OCI-LY3 (cell line): ENCODE data around the gene PPP1R17.

ENCODE experiments used
- H2AFZ ChIP-seq: fragments of 200-600, 300-600 bp; shearing (Covaris generic); 2 replicates; pipeline ENCODE4 v1.6.0; 2014; ENCODE audit warnings: antibody characterized with exemption, low read depth, low read length
- H3K27ac ChIP-seq: fragments of 200-600, 300-600 bp; sonication (generic); 2 replicates; pipeline ENCODE4 v1.5.1; 2014; ENCODE audit warnings: mild to moderate bottlenecking, low read length, moderate library complexity, mixed read lengths
- H3K27me3 ChIP-seq: fragments of 200-600, 300-600 bp; sonication (generic); 2 replicates; pipeline ENCODE4 v1.6.1; 2014; ENCODE audit warnings: low read depth, low read length, mixed read lengths
- H3K36me3 ChIP-seq: fragments of 200-600, 300-600 bp; sonication (generic); replicated peaks from 2 replicates; pipeline ENCODE3; 2014; ENCODE audit warnings: low read depth, low read length, mixed read lengths
- H3K4me1 ChIP-seq: fragments of 300-600, 200-600 bp; sonication (generic); 2 replicates; pipeline ENCODE4 v1.6.1; 2014; ENCODE audit warnings: low read length, mixed read lengths
- H3K4me2 ChIP-seq: fragments of 200-600, 300-600 bp; sonication (generic); 2 replicates; pipeline ENCODE4 v1.6.1; 2014; ENCODE audit warnings: low read length, mixed read lengths
- H3K4me3 ChIP-seq: fragments of 300-600, 200-600 bp; sonication (generic); 2 replicates; pipeline ENCODE4 v1.5.1; 2014; ENCODE audit warnings: antibody characterized with exemption, mild to moderate bottlenecking, low read length, moderate library complexity
- H3K79me2 ChIP-seq: fragments of 300-600, 200-600 bp; shearing (Covaris generic); 2 replicates; pipeline ENCODE4 v1.6.1; 2014; ENCODE audit warnings: mild to moderate bottlenecking, low read length, mixed read lengths
- H3K9ac ChIP-seq: fragments of 300-600, 200-600 bp; shearing (Covaris generic); 2 replicates; pipeline ENCODE4 v1.6.0; 2014; ENCODE audit warnings: mild to moderate bottlenecking, low read length, moderate library complexity
- H3K9me3 ChIP-seq: fragments of 200-600, 300-600 bp; shearing (Covaris generic); 2 replicates; pipeline ENCODE4 v1.6.1; 2014; ENCODE audit warnings: low read length, mixed read lengths; ENCODE audit not compliant: insufficient read depth
- H4K20me1 ChIP-seq: fragments of 200-600, 300-600 bp; sonication (generic); 2 replicates; pipeline ENCODE4 v1.6.1; 2016; ENCODE audit warnings: low read length, mixed read lengths; ENCODE audit not compliant: insufficient read depth
- EZH2phosphoT487 ChIP-seq: fragments of 200-600 bp; shearing (Covaris generic); IDR thresholded peaks from 2 replicates; pipeline ENCODE4 v1.6.1; 2018; ENCODE audit warnings: antibody characterized with exemption, mixed run types, low read depth
- TF ChIP-seq, protein P1 (sequence below): fragments of 200-600, 300-600 bp; sonication (generic); IDR thresholded peaks from 2 replicates; pipeline ENCODE4 v1.5.1; 2014; ENCODE audit warnings: antibody characterized with exemption, low read length, low read depth

PPP1R17 gene

DNA sequence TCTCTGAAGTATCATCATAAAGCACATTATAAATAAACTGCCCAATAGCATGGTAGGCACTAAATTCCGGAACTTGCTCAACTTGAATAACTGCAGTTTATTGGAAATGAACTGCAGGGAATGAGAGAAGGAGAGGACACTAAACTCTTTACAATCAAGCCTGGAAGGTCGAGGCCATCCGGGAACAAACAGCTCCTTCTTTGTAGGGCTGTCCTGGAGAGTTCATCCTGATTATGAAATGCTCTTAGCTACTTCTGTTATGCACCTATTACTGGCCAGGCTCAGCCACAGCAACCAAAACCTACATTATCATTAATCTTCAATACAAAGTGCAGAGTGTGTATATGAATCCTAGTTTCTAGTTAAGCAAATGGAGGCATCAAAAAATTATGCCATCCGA is 64.7 kb downstream of the PPP1R17 start:
- no peaks in the 10 kb centered on the region for H3K4me1 ChIP-seq
- TF ChIP-seq, protein P1, sequence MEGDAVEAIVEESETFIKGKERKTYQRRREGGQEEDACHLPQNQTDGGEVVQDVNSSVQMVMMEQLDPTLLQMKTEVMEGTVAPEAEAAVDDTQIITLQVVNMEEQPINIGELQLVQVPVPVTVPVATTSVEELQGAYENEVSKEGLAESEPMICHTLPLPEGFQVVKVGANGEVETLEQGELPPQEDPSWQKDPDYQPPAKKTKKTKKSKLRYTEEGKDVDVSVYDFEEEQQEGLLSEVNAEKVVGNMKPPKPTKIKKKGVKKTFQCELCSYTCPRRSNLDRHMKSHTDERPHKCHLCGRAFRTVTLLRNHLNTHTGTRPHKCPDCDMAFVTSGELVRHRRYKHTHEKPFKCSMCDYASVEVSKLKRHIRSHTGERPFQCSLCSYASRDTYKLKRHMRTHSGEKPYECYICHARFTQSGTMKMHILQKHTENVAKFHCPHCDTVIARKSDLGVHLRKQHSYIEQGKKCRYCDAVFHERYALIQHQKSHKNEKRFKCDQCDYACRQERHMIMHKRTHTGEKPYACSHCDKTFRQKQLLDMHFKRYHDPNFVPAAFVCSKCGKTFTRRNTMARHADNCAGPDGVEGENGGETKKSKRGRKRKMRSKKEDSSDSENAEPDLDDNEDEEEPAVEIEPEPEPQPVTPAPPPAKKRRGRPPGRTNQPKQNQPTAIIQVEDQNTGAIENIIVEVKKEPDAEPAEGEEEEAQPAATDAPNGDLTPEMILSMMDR: no peak
- no peak for TF ChIP-seq EZH2phosphoT487
- no peaks in the 10 kb centered on the region for H3K79me2 ChIP-seq
- H4K20me1 ChIP-seq: no peaks in the 10 kb centered on the region
- no peak overlapping the region for H3K4me3 ChIP-seq
- no peaks in the 10 kb centered on the region for H3K27me3 ChIP-seq
- H3K27ac ChIP-seq: no peak overlapping the region
- H3K9ac ChIP-seq: no peak overlapping the region
- H2AFZ ChIP-seq: no peak overlapping the region
- no peaks in the 10 kb centered on the region for H3K9me3 ChIP-seq
- H3K4me2 ChIP-seq: no peak overlapping the region
- no peaks in the 10 kb centered on the region for H3K36me3 ChIP-seq
